Brain microvascular endothelial cell (primary cell): Measurements from ENCODE around the gene IGF2R.

ENCODE experiments used
- DNase-seq: peaks from one replicate; pipeline ENCODE4 v3.0.0-alpha.2; 2020
- H3K27ac ChIP-seq: fragments of 250-450 bp; sonication (Bioruptor Pico); 2 replicates; pipeline ENCODE4 v1.5.1; 2020; ENCODE audit warnings: mild to moderate bottlenecking, moderate library complexity
- H3K27me3 ChIP-seq: fragments of 250-450 bp; sonication (Bioruptor Pico); replicated peaks from 2 replicates; pipeline ENCODE4 v1.5.1; 2020; ENCODE audit warnings: mild to moderate bottlenecking
- H3K36me3 ChIP-seq: fragments of 250-450 bp; sonication (Bioruptor Pico); replicated peaks from 2 replicates; pipeline ENCODE4 v1.5.1; 2020; ENCODE audit warnings: mild to moderate bottlenecking
- H3K4me3 ChIP-seq: 2 replicates; pipeline ENCODE4 v1.5.1; 2011; ENCODE audit warnings: low read depth, mild to moderate bottlenecking, control low read depth, low read length, moderate library complexity
- in situ Hi-C: cut with HindIII; loops from 2 replicates; pipeline ENCODE4 v1.10.0; 2017; ENCODE audit warnings: low sequenced_read_pairs, low pct_ligation_motif_present
- TF ChIP-seq, protein P1 (sequence below): IDR thresholded peaks from 2 replicates; pipeline ENCODE4 v1.5.1; 2011; ENCODE audit warnings: low read depth, mild to moderate bottlenecking, moderate library complexity, low read length, control low read depth, inconsistent platforms; ENCODE audit errors: missing control alignments

Gene IGF2R

DNA sequence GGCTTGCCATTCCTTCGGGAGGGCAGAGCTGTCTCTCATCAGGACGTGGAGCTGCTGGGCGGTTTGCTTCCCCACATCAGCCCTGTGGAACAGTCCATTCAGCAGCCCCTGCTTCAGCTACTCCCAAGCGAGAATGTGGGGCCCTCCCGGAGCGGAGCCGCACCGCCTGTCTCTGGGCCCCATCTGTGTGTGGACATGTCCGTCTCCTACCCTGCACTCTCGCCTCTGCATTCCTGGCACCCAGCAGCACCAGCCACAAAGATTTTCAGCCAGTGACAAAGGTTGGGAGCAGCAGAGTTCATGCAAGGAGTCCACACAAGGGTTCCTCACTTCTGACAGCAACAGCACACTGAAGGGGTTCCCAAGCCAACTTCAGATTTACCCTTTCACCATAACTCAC is 123.7 kb downstream of the IGF2R start:
- H3K27me3 ChIP-seq = no peaks in the 10 kb centered on the region
- TF ChIP-seq, protein P1, sequence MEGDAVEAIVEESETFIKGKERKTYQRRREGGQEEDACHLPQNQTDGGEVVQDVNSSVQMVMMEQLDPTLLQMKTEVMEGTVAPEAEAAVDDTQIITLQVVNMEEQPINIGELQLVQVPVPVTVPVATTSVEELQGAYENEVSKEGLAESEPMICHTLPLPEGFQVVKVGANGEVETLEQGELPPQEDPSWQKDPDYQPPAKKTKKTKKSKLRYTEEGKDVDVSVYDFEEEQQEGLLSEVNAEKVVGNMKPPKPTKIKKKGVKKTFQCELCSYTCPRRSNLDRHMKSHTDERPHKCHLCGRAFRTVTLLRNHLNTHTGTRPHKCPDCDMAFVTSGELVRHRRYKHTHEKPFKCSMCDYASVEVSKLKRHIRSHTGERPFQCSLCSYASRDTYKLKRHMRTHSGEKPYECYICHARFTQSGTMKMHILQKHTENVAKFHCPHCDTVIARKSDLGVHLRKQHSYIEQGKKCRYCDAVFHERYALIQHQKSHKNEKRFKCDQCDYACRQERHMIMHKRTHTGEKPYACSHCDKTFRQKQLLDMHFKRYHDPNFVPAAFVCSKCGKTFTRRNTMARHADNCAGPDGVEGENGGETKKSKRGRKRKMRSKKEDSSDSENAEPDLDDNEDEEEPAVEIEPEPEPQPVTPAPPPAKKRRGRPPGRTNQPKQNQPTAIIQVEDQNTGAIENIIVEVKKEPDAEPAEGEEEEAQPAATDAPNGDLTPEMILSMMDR = no peak
- DNase-seq = no peak
- peaks cover 67% of the 10 kb centered on the region for H3K36me3 ChIP-seq
- H3K4me3 ChIP-seq = no peak overlapping the region
- in situ Hi-C loops = no loop called here
- H3K27ac ChIP-seq = no peak overlapping the region

DNA sequence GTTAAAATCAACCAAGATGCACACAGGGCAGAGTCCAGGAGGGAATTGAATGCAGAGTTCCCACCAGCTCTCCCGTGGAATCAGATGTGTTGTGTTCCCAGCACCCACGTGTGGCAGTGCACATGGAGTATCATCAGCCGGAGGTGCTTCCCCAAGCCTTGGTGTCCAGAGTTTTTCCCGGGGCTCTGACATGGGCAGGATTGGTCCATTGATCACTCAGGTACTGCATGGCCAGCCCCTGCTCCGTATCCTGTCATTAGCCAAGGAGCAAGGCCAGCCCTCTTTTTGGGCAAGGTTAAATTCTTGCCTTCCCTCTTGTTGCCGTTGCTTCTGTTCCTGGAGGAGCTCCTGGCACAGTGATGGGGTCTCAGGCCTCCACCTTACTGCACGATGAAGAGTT is 124.2 kb downstream of the IGF2R start:
- H3K4me3 ChIP-seq = no peak overlapping the region
- no peak overlapping the region for H3K27ac ChIP-seq
- H3K36me3 ChIP-seq = peaks cover 65% of the 10 kb centered on the region
- no peaks in the 10 kb centered on the region for H3K27me3 ChIP-seq
- in situ Hi-C loops = no loop called here
- DNase-seq = no peak
- TF ChIP-seq, protein P1 = no peak

GRCh38 chr6:160093946-160094345 is 125.1 kb downstream of the IGF2R start:
- Histone ChIP-seq H3K27ac (no peak overlapping the region), H3K27me3 (no peaks in the 10 kb centered on the region), H3K36me3 (peaks cover 60% of the 10 kb centered on the region), H3K4me3 (no peak overlapping the region)
- in situ Hi-C loops = no loop called here
- TF ChIP-seq, protein P1 = no peak
- no peak for DNase-seq

GRCh38 chr6:160095146-160095845 is 126.4 kb downstream of the IGF2R start:
- peaks cover 47% of the 10 kb centered on the region for H3K36me3 ChIP-seq
- no peaks in the 10 kb centered on the region for H3K27me3 ChIP-seq
- no peak overlapping the region for H3K4me3 ChIP-seq
- TF ChIP-seq, protein P1 = no peak
- DNase-seq = no peak
- H3K27ac ChIP-seq = no peak overlapping the region
- in situ Hi-C loops = no loop called here

DNA sequence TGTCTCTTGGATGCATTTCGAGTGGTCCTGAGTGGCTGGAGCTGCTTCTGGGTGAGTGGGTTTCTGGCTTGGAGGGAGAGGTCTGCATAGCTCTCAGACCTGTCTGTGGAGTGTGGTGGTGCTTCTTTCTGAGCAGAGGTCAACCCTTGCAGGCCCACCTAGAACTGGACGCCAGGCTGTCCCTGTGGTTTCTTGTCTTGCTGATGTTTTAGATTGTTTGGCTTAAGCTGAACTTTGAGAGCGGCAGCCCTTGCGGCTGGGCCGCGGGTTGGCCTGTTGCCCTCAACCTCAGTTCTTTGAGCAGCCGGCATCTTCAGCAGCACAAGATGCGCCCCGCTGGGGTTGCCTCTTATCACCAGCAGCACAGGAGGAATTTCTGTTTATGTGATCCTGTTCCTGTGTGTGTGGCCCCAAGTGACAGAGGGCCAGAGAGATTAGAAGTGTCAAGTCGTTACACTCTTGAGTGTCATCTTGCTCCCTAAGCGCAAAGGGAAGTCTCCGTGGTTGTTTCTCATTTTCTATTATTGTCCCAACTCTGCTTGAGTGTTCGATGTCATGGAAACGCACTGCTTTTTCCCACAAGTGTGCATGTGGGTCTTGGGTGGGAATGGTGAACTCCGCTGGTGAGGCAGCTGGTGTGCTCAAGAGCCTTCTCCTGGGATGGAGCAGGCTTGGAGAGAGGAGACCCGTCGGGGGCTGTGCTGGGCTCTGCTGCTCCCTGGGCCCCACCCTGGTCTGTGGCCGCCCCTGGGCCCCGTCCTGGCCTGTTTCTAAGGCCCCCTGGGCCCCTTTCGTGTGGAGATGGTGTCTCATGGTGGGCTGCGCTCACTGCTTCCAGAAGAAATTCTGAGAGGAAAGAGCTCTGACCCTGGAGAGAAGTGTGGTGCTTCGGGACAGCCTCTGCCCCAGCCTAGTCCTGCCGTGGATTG is 132.7 kb downstream of the IGF2R start:
- H3K27ac ChIP-seq = no peak overlapping the region

More for the DNA sequence above, 132.7 kb downstream of the IGF2R start:
- Histone ChIP-seq H3K4me3 (no peak overlapping the region), H3K36me3 (peaks cover 23% of the 10 kb centered on the region), H3K27me3 (no peaks in the 10 kb centered on the region)
- DNase-seq = peak; percentile 2
- in situ Hi-C loops = no loop called here
- TF ChIP-seq, protein P1 = no peak
